GM12878 (cell line): ENCODE data around the gene TUBA4B. TPM values are rescaled to one million over a fixed set of nuclear protein-coding genes. Genes with fewer than 3 reads are reported as not detected.

Experiments
- ATAC-seq: fragments of 200-7000 bp; cut with Tn5 transposase; 3 replicates; pipeline ENCODE4 v1.9.1; 2020; ENCODE audit warnings: mild to moderate bottlenecking, moderate library complexity
- BruUV-seq: library from RNA; stranded (reverse); fragments of 400-500 nt; replicated peaks from 2 replicates; lab custom pipeline; 2021; lab: Mats Ljungman, UMichigan
- CTCF ChIA-PET: fragments of 300-600 bp; sonication (Branson Sonifier 250); formaldehyde crosslinking; extraction: SDS; loops from one replicate; lab custom pipeline; 2021; ENCODE audit warnings: inconsistent platforms; lab: Yijun Ruan, JAX
- POLR2A ChIA-PET: fragments of 350-600 bp; formaldehyde crosslinking; extraction: SDS; loops from one replicate; lab custom pipeline; 2021; ENCODE audit warnings: inconsistent platforms; lab: Charles Lee
- RAD21 ChIA-PET: fragments of 300-600 bp; sonication (Branson Sonifier 250); formaldehyde crosslinking; loops from one replicate; lab custom pipeline; 2023; ENCODE audit warnings: antibody characterized with exemption; ENCODE audit not compliant: unreplicated experiment; lab: Charles Lee
- SMC1A ChIA-PET: fragments of 300-600 bp; sonication (Branson Sonifier 250); formaldehyde crosslinking; loops from one replicate; lab custom pipeline; 2023; ENCODE audit not compliant: unreplicated experiment, uncharacterized antibody; lab: Charles Lee
- DNase-seq: peaks from one replicate; pipeline ENCODE4 v3.0.0-alpha.2; 2011; ENCODE audit warnings: low read depth, low spot score
- FAIRE-seq: peaks from 3 replicates; lab custom pipeline; 2011; peaks lifted over from hg19 to GRCh38; lab: Jason Lieb, UNC
- H2AFZ ChIP-seq: 2 replicates; pipeline ENCODE4 v1.6.0; 2011; ENCODE audit warnings: low read depth, low read length, control low read depth; ENCODE audit not compliant: control insufficient read depth
- H3K27ac ChIP-seq: 2 replicates; pipeline ENCODE4 v1.5.1; 2011; ENCODE audit warnings: control low read depth; ENCODE audit not compliant: control insufficient read depth, insufficient read depth
- H3K27me3 ChIP-seq, 2 experiments: replicated peaks in 1 of 2; 2 replicates each; pipeline versions ENCODE4 v1.6.0 to v1.6.1; 2011; ENCODE audit warnings: low read length in 1 of 2; ENCODE audit not compliant: control insufficient read depth in 2 of 2, insufficient read depth in 2 of 2
- H3K36me3 ChIP-seq, 2 experiments: 2 replicates each; pipeline ENCODE4 v1.5.1; 2011; ENCODE audit warnings: low read length in 1 of 2; ENCODE audit not compliant: control insufficient read depth in 2 of 2, insufficient read depth in 2 of 2
- H3K4me1 ChIP-seq: 2 replicates; pipeline ENCODE4 v1.6.1; 2011; ENCODE audit warnings: mild to moderate bottlenecking, low read length, moderate library complexity, mixed read lengths; ENCODE audit not compliant: control insufficient read depth, insufficient read depth
- H3K4me2 ChIP-seq: 2 replicates; pipeline ENCODE4 v1.6.0; 2011; ENCODE audit warnings: control low read depth; ENCODE audit not compliant: control insufficient read depth, insufficient read depth
- H3K4me3 ChIP-seq: fragments of 200-600 bp; sonication (generic); 2 replicates; pipeline ENCODE4 v1.5.1; 2016
- H3K79me2 ChIP-seq: 2 replicates; pipeline ENCODE4 v1.6.0; 2011; ENCODE audit warnings: low read length; ENCODE audit not compliant: control insufficient read depth, insufficient read depth
- H3K9ac ChIP-seq: 2 replicates; pipeline ENCODE4 v1.8.0; 2011; ENCODE audit warnings: low read length, control low read depth, mixed read lengths; ENCODE audit not compliant: control insufficient read depth, insufficient read depth
- H3K9me3 ChIP-seq: replicated peaks from 3 replicates; pipeline ENCODE4 v1.5.1; 2011; ENCODE audit warnings: mild to moderate bottlenecking, low read length; ENCODE audit not compliant: control insufficient read depth, insufficient read depth
- H4K20me1 ChIP-seq: 2 replicates; pipeline ENCODE4 v1.6.0; 2011; ENCODE audit not compliant: control insufficient read depth, insufficient read depth
- POLR2A ChIP-seq: IDR thresholded peaks from 2 replicates; pipeline ENCODE4 v1.6.1; 2011; ENCODE audit warnings: low read depth, mild to moderate bottlenecking, low read length
- TCF7 ChIP-seq: IDR thresholded peaks from 2 replicates; pipeline ENCODE4 v1.6.1; 2014; ENCODE audit warnings: antibody characterized with exemption, borderline replicate concordance
- USF1 ChIP-seq: IDR thresholded peaks from 2 replicates; pipeline ENCODE4 v1.6.1; 2011; ENCODE audit warnings: borderline replicate concordance, low read depth, mild to moderate bottlenecking, moderate library complexity, mixed read lengths, low read length; ENCODE audit not compliant: insufficient read depth; ENCODE audit errors: extremely low read length
- WGBS: methylation state at CpG from one replicate; pipeline ENCODE4 v1.1.6; 2016; ENCODE audit warnings: low lambda C conversion rate; ENCODE audit not compliant: insufficient replicate concordance, insufficient coverage; ENCODE audit errors: missing lambda C conversion rate; 5-methylcytosine and 5-hydroxymethylcytosine counted together
- in situ Hi-C: fragments of 300-500 bp; cut with MboI; formaldehyde crosslinking; loops from 9 replicates; pipeline ENCODE4 v1.14.3; 2018; ENCODE audit warnings: mixed read lengths
- intact Hi-C: fragments of 100-400 bp; cut with micrococcal nuclease; formaldehyde crosslinking; loops from one replicate; pipeline ENCODE4 v1.14.2; 2022; ENCODE audit not compliant: unreplicated experiment
- polyA plus RNA-seq, 11 experiments: library from polyadenylated mRNA; depleted of rRNA in 4 of 11; unstranded in 6 of 11; stranded (reverse) in 5 of 11; fragments of >200 nt; fragmentation: Nextera tagmentation in 4 of 11; fragmentation: Illumina TruSeq in 1 of 11; extraction: Ambion mirVana in 4 of 11; extraction: Trizol in 1 of 11; gene quantifications; 1 replicate in 1 of 11; 2 replicates in 10 of 11; pipeline versions ENCODE4 v1.2.1 to v1.2.3, GENCODE V29; 2011 to 2016; ENCODE audit warnings: inconsistent platforms in 2 of 11, missing spikeins in 2 of 11, low read depth in 1 of 11
- total RNA-seq, 4 experiments: library from RNA; depleted of rRNA in 3 of 4; stranded (reverse); fragments of >200 nt in 3 of 4; fragmentation: Illumina TruSeq in 1 of 4; extraction: Trizol in 1 of 4; gene quantifications; 2 replicates each; pipeline versions ENCODE4 v1.2.1 to v1.2.3, GENCODE V29; 2013 to 2021
- TF ChIP-seq, protein P1 (sequence below): fragments of 450-650 bp; IDR thresholded peaks from 2 replicates; pipeline ENCODE4 v1.6.1; 2017; ENCODE audit warnings: mild to moderate bottlenecking, moderate library complexity

Gene TUBA4B
- total and polyA plus RNA-seq, 10 of the 15 experiments (the other 5 are each of a cell fraction or from before 2014, with no cell fraction given), result 0.07 TPM; not detected in 9

- TF ChIP-seq, protein P1, sequence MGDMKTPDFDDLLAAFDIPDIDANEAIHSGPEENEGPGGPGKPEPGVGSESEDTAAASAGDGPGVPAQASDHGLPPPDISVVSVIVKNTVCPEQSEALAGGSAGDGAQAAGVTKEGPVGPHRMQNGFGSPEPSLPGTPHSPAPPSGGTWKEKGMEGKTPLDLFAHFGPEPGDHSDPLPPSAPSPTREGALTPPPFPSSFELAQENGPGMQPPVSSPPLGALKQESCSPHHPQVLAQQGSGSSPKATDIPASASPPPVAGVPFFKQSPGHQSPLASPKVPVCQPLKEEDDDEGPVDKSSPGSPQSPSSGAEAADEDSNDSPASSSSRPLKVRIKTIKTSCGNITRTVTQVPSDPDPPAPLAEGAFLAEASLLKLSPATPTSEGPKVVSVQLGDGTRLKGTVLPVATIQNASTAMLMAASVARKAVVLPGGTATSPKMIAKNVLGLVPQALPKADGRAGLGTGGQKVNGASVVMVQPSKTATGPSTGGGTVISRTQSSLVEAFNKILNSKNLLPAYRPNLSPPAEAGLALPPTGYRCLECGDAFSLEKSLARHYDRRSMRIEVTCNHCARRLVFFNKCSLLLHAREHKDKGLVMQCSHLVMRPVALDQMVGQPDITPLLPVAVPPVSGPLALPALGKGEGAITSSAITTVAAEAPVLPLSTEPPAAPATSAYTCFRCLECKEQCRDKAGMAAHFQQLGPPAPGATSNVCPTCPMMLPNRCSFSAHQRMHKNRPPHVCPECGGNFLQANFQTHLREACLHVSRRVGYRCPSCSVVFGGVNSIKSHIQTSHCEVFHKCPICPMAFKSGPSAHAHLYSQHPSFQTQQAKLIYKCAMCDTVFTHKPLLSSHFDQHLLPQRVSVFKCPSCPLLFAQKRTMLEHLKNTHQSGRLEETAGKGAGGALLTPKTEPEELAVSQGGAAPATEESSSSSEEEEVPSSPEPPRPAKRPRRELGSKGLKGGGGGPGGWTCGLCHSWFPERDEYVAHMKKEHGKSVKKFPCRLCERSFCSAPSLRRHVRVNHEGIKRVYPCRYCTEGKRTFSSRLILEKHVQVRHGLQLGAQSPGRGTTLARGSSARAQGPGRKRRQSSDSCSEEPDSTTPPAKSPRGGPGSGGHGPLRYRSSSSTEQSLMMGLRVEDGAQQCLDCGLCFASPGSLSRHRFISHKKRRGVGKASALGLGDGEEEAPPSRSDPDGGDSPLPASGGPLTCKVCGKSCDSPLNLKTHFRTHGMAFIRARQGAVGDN, result no peak
- no peak for TF ChIP-seq TCF7
These were observed 18.7 kb upstream of the TUBA4B start (continued) for GRCh38 chr2:219234331-219234730.

DNA sequence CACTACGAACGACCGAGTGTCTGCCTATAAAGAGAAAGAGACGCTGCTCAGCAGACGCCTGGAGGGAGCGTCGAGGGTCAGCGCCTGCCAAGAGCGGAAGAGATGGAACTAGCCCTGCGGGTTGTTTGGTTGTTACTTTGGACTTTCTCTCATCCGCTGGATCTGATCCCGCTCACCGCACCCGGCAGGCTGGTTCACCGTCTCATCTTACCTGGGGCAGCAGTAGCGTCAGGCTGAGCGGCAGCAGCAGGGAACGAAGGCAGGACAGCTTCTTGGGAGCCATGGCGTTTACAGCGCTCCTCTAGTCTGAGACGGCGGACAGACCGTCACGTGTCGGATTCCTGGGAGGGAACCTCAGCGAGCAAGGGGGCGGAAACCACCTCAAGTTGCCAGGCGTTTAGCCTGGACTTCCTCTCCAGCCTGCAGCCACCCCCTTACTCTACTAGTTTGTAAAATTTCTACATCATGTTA, 9.7 kb upstream of the TUBA4B start:
- POLR2A ChIA-PET, result interaction anchor here (3.0 kb wide), 1 partner anchor 67 kb away, joined by 17 read pairs; the partner anchor contains the start of gene CNPPD1
- no peak for DNase-seq
- SMC1A ChIA-PET, result interaction anchor here (1.2 kb wide), 1 partner anchor 11 kb away, joined by 3 read pairs; no protein-coding TSS in a partner anchor
- Histone ChIP-seq H3K9ac (no peak overlapping the region), H3K79me2 (peaks cover 16% of the 10 kb centered on the region), H3K27me3 (no peaks in the 10 kb centered on the region), H3K4me2 (no peak overlapping the region), H3K4me3 (no peak overlapping the region), H3K4me1 (peaks cover 28% of the 10 kb centered on the region), H3K9me3 (no peaks in the 10 kb centered on the region), H3K27ac (no peak overlapping the region), H2AFZ (no peak overlapping the region), H3K36me3 (peaks cover 3 to 10% of the 10 kb centered on the region in 2 experiments; a peak in 3 of 4 replicates), H4K20me1 (no peaks in the 10 kb centered on the region)
- TF ChIP-seq USF1 (peak; percentile 9), POLR2A (no peak)
- no peak for FAIRE-seq
- in situ Hi-C loops (no loop called here), intact Hi-C loops (no loop called here)
- no TSS peak for BruUV-seq
- ATAC-seq, result no peak
- CTCF ChIA-PET, result interaction anchor here (1.0 to 3.4 kb wide), 2 partner anchors 10 to 51 kb away, joined by 3 to 27 read pairs; partner anchors contain the start of gene TUBA4B
- RAD21 ChIA-PET, result no interaction called here
- WGBS, result 72% methylated on average over 27 of the region's 28 CpGs
